ENCODE measurements around the gene KCNK1. TPM values are rescaled to one million over a fixed set of nuclear protein-coding genes. Genes with fewer than 3 reads are reported as not detected.

The KCNK1 gene
- total and polyA plus RNA-seq, 2 of the 8 experiments (the other 6 are each of a cell fraction or from before 2014, with no cell fraction given), result 11.9 to 16.5 TPM

DNA sequence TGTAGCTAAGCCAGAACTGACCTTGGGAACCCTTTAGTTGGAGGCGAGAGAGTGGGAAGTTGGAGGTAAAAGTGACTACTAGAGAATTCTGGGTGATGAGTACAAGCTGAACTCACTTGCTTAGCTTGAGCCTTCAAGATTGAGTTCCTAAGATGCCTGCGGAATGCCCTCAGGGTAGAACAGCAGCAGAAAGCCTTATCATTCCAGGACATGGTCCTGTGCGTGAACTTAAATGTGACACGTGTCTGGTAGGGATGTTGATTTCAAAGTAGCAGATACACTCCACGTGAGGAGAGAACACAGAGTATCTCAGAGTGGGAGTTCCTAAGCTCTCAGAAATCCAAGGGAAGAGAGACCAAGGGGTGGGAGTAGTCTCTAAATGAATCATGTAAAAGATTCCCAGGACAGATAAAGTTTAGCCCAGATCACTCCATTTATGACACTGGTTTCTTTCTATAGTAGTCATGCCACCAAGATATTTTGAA lies 60.1 kb downstream of the KCNK1 start (continued):
- no peak for TF ChIP-seq HDAC6 (IDR thresholded peaks at IDR 0.05; ENCODE audit: low read depth, low read length)

Measured in H1 (cell line).